Stimulated activated CD8-positive, alpha-beta memory T cell treated with anti-CD3 and anti-CD28 coated beads, Interleukin-2, amount 100 ng/mL, for 48 hours (primary cell): ENCODE measurements around the gene PTPRM.
"Not testable (repeated sequence)": the region's sequence is repeated elsewhere in the genome, so short reads cannot be mapped to it uniquely, and the experiment has no call there.

Experiments
- DNase-seq, 2 donors: peaks; one replicate each; pipeline ENCODE4 v3.0.0-alpha.2; 2020; ENCODE audit warnings: low read depth in 2 of 2

Gene PTPRM

DNA sequence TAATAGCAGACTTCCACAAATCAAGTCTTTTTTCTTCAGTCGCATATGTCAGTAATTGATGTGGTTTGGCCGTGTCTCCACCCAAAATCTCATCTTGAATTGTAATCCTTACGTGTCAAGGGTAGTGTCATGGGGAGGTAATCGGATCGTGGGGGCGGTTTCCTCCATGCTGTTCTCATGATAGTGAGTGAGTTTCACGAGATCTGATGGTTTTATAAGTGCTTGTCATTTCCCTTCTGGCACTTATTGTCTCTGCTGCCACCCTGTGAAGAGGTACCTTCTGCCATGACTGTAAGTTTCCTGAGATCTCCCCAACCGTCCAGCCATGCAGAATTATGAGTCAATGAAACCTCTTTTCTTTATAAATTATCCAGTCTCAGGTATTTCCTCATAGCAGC is 478.8 kb downstream of the PTPRM start:
- DNase-seq: no peak

GRCh38 chr18:8046441-8046840 is 479.3 kb downstream of the PTPRM start:
- no peak for DNase-seq

- DNase-seq: no peak
Measured at GRCh38 chr18:8049147-8049546, 482.0 kb downstream of the PTPRM start.

DNA sequence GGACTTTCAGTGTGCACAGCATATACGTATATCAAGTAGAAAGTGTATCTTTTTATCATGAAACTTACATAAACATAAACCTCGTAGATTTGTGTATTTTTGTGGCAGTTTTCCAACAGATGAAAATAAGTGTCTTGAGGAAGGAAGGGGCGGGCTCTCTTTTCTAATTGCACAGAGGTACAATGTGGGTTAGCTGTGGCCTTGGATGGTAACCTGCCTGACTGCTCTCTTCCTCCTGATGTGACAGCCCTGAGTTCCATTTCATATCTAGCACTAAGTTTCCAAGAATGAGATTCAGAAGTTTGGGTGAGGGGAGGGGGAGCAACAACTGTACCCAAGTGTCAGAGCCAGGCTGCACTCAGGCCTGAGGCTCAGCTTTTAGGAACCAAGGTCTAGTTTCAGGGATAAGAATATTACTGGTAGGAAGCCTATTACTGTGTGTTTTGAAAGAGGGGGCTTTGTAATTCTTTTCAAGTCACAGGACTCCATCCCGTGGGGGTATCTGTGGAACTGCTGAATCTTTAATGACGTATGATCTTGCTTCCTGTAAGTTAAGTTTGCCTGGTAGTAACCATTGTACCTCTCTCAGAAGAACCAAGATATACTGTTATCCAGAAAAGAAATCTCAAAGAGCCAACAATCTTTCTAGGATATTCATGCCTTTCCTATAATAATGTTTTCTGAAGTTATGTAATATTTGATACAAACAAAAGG is 483.7 kb downstream of the PTPRM start:
- no peak for DNase-seq

GRCh38 chr18:8051453-8051852 is 484.3 kb downstream of the PTPRM start:
- DNase-seq: no peak

- DNase-seq: no peak
Measured at GRCh38 chr18:8052237-8052701, 485.2 kb downstream of the PTPRM start.

GRCh38 chr18:8056723-8057122 is 489.6 kb downstream of the PTPRM start:
- DNase-seq: no peak

- DNase-seq: not testable (repeated sequence)
Measured at GRCh38 chr18:8063152-8063551, 496.0 kb downstream of the PTPRM start.

DNA sequence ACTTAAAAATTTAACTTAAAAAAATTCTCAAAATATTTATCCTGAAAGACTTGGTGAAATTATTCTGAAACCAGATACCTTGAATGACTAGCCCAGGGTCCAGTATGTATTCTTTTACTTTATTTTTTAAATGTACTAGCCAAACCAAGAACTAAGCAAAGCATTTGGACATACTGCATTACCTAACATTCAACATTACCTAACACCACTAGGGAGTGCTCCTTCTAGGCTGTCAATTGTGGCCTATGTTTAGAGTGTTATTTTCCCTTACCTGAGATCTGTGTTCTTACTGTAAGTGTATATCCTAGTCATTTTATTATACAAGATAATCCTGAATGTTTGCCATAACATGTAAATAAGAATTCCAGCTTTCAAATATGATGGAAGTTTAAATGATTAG is 496.6 kb downstream of the PTPRM start:
- no peak for DNase-seq

DNA sequence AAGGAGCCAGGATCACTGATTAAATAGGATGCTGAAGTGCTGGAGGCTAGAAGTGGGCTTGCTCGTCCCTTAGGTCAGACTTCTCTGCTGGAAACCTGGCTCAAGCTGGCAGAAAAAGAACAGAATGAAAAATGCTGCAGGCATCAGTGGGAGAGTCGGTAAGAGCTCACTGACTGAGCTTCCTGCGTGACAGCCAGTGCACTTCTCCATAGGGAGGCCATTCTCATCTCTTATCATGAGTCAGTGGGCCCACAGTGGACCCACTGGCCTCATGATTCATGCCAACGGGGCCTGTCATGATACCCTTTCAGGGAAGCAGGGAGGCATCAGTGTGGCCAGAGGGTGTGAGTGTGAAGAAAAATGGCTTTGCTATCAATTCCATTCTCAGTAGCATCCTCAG is 498.2 kb downstream of the PTPRM start:
- no peak for DNase-seq

DNA sequence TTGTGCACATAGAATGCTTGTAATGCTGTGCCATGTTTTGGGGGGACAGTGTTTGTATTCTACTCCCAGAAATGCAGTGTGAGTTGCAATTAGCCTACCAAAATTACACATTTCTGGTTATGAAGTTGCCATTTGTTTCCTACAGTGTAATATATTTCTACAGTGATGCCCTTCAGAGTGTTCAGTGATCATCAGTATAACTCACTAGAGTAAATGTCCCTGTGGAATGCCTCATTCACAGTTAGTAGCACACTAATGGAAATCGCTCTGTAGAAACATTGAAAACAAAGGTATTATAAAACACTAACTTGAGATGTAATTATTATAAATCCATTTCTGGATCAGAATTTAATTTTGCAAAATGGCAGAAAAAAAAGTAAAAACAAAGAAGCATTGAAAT is 498.7 kb downstream of the PTPRM start:
- DNase-seq: no peak

DNA sequence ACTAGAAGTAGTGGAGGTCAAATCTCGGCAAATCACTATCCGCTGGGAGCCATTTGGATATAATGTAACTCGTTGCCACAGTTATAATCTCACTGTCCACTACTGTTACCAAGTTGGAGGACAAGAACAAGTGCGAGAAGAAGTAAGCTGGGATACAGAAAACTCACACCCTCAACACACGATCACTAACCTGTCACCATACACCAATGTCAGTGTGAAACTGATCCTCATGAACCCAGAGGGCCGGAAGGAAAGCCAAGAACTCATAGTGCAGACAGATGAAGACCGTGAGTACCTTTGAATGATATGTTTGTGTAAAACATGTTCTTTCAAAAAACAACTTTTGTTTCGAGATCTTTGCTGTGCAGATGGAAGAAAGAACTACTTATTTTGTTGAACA is 502.6 kb downstream of the PTPRM start:
- no peak for DNase-seq

- DNase-seq: no peak
Measured at GRCh38 chr18:8073167-8073566, 506.1 kb downstream of the PTPRM start.

- no peak for DNase-seq
Measured at GRCh38 chr18:8080092-8080491, 513.0 kb downstream of the PTPRM start.

DNA sequence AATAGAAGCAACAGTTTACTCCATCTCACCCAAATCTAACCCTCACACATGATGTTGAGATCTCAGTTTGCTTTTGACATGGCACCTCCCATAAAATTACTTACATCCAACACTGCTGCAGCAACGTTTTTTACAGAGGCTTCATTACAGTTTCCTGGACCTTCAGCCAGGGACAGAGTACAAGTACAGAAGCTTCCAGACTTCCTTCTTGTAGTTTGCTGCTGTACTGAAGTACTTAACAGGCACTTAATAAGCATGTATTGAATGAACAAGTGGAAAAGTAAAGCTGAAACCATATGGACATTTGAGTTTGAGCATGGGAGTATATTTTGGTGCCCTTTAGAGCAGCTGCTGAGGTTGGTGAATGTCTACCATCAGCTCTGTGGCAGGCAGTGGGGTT is 514.2 kb downstream of the PTPRM start:
- no peak for DNase-seq

DNA sequence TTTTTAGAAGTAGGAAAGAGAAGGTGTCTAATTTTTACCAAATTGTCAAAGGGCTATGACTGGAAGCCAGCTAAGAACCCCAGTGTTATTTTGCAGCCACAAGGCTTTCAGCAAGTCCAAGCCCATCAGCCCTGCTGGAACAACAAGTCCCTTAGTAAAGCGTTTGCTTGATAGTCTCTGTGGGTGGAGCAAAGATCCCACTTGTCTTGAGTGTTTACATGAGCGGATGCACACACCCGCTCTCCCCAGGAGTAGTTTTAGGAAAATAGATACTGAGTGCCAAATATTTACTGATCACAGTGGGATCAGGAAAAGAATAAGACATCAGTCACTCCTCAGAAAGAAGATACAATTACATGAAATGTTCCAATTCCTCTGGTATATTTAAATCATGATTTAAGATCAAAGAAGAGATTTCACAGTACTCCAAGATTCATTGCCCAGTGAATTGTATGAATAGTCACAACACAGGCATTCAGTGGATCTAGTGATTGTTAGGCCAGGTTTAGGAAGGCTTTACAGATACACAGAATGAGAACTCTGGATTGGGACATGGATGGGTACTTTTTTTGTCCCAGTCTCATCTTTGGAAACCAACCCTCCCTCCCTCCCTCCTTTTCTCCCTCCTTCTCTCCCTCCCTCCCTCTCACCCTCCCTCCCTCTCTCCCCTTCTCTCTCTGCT is 514.9 kb downstream of the PTPRM start:
- no peak for DNase-seq

DNA sequence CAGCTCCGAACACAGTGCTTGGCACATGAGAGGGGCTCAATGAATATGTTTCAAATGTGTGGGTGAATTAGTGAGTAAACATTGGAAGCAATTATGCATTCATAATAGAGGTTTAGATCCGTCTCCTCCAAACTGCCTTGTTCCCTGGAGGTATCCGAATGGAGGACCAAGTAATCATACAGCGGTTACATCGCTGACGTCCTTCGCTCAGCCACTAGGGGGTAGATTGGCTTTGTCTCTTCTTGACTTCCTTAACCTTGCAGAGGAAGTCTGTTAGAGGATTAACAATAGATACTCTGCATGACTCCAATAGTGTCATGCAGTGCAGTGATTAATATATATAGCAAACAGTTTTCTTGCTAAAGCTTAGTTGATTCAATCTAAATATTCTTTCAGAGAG is 517.0 kb downstream of the PTPRM start:
- DNase-seq: no peak

DNA sequence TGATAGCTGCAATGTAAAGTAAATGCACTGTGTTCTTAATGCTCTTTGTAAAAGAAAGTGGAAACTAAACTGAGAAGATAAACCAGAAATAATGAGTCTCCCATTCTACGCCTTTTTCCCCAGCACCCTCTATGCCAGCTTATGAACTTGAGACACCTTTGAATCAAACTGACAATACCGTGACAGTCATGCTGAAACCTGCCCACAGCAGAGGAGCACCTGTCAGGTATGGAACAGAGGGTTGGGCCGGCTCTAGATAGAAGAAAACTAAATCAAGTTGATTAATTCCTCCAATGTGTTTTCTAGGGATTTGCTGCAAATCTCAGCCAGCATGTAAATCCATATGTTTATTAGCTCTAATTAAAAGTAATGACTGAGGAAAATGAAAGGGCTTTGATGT is 521.5 kb downstream of the PTPRM start:
- no peak for DNase-seq

DNA sequence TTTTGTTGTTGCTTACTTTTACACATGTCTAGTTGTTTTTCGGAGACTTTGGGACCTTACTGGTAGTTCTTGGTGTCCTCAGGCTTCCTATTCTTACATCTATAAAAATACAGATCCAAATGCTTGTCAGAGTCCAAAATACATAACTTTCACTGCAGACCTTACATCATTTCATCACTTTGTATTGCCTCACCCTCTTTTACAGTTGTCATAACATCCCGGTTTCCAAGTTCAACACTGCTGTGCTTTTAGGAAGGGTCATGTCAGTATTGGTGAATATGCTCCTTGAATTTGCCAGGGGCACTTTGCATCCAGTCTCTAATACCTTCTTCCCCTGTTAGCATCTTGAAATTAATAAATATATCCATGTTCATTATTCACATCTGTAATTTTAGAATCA is 523.9 kb downstream of the PTPRM start:
- no peak for DNase-seq

GRCh38 chr18:8095947-8096570 is 528.9 kb downstream of the PTPRM start:
- DNase-seq: no peak

DNA sequence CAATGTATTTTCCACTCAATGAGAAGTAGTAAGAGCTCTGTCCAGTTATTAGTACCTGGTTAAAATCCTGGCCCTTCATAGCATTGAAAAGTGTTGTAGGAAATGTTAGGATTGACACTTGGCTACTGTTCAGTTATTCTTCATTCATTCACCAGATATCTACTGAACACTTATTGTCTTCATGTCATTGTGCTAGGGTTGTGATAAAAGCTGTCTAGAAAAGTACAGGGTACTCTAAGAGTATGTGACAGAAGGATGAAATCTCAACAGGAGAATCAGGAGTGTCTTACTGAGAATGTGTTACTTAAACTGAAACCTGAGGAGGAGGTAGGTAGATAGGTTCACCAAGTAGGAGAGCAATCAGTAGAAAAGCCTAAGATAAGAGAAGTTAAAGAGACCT is 530.3 kb downstream of the PTPRM start:
- no peak for DNase-seq

DNA sequence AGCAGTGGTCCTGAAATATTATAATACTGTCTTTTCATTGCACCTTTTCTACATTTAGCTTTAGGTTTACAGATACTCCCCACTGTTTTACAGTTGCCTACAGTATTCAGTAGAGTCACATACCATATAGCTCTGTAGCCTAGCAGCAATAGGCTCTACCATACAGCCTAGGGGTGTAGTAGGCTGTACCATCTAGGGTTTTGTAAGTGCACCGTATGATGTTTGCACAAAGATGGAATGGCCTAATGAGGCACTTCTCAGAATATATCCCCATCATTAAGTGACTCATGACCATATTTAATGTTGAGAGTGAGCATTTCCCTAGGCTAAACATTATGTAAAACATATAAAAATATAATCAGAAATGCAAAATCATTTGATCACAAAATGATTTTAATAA is 530.8 kb downstream of the PTPRM start:
- DNase-seq: no peak

DNA sequence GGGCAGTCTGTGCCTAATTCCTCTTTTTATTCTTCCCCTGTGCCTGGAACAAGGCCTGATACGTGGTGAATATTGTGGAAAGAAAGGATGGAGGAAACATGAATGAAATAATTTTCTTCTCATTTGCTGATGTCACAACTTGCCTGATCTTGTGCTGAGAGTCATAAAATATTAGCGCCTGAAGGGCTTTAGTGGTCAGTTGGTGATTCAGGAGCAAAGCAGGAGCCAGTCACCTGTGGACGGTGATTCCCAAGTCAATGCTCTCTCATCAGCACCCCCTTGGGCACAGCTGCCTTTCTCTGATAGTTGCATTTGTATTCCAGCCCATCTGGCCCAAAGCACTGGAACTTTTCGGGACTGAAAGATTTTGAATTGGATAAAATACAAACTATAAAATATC is 539.5 kb downstream of the PTPRM start:
- no peak for DNase-seq
